Activated T-cell treated with anti-CD3 and anti-CD28 coated beads, Interleukin-2, amount 50 U/mL, for 72 hours (primary cell): Measurements from ENCODE around the gene PDZD2. TPM values are rescaled to one million over a fixed set of nuclear protein-coding genes. Genes with fewer than 3 reads are reported as not detected.
"Not testable (repeated sequence)": the region's sequence is repeated elsewhere in the genome, so short reads cannot be mapped to it uniquely, and the experiment has no call there.

Source experiments
- ATAC-seq, 2 donors: fragments of 150-1000 bp; cut with Tn5 transposase; replicated peaks in 1 of 2; 2 replicates each; pipeline ENCODE4 v1.10.0; 2021; ENCODE audit warnings: moderate library complexity in 2 of 2, mild to moderate bottlenecking in 1 of 2
- DNase-seq, 2 donors: peaks; one replicate each; pipeline ENCODE4 v3.0.0; 2021 to 2022; ENCODE audit warnings: mixed read lengths in 1 of 2
- H3K27ac Mint-ChIP-seq: one replicate; pipeline ENCODE4 v1.8.0; 2022; ENCODE audit warnings: mild to moderate bottlenecking, moderate library complexity, mixed read lengths
- H3K27me3 Mint-ChIP-seq: one replicate; pipeline ENCODE4 v1.8.0; 2022; ENCODE audit warnings: low read depth, mixed read lengths
- H3K36me3 Mint-ChIP-seq, 2 donors: one replicate each; pipeline ENCODE4 v1.8.0; 2022; ENCODE audit warnings: mixed read lengths in 2 of 2, mild to moderate bottlenecking in 1 of 2; ENCODE audit not compliant: insufficient read depth in 2 of 2
- H3K4me1 Mint-ChIP-seq: one replicate; pipeline ENCODE4 v1.8.0; 2022; ENCODE audit warnings: low read depth, mixed read lengths
- H3K4me3 Mint-ChIP-seq, 2 donors: one replicate each; pipeline ENCODE4 v1.8.0; 2022; ENCODE audit warnings: mild to moderate bottlenecking in 2 of 2, mixed read lengths in 2 of 2, moderate library complexity in 2 of 2
- H3K9me3 Mint-ChIP-seq, 2 donors: one replicate each; pipeline ENCODE4 v1.8.0; 2022; ENCODE audit warnings: mixed read lengths in 2 of 2
- total RNA-seq, 2 donors: library from RNA; stranded (reverse); gene quantifications; one replicate each; pipeline ENCODE4 v1.2.3, GENCODE V29; 2022

PDZD2 gene
- total RNA-seq, 2 donors from 2014 or later, result 0.02 TPM; not detected in 1

GRCh38 chr5:31678180-31678579, 39.2 kb downstream of the PDZD2 start:
- Mint-ChIP-seq H3K27ac (no peak overlapping the region), H3K4me3 (no peak overlapping the region), H3K9me3 (peaks cover 1 to 2% of the 10 kb centered on the region in 2 donors), H3K4me1 (no peaks in the 10 kb centered on the region), H3K27me3 (peaks cover 7% of the 10 kb centered on the region), H3K36me3 (no peaks in the 10 kb centered on the region)
- ATAC-seq (no peak), DNase-seq (no peak)

GRCh38 chr5:31680528-31680927, 41.6 kb downstream of the PDZD2 start:
- DNase-seq (no peak), ATAC-seq (no peak)
- H3K9me3 Mint-ChIP-seq, result no peaks in the 10 kb centered on the region
- no peaks in the 10 kb centered on the region for H3K36me3 Mint-ChIP-seq
- H3K4me3 Mint-ChIP-seq, result no peak overlapping the region
- no peaks in the 10 kb centered on the region for H3K4me1 Mint-ChIP-seq
- no peak overlapping the region for H3K27ac Mint-ChIP-seq
- H3K27me3 Mint-ChIP-seq, result peaks cover 16% of the 10 kb centered on the region

- no peak overlapping the region for H3K4me3 Mint-ChIP-seq
- H3K4me1 Mint-ChIP-seq, result no peaks in the 10 kb centered on the region
- DNase-seq (no peak), ATAC-seq (no peak)
- H3K27ac Mint-ChIP-seq, result no peak overlapping the region
- no peaks in the 10 kb centered on the region for H3K9me3 Mint-ChIP-seq
- H3K27me3 Mint-ChIP-seq, result peaks cover 16% of the 10 kb centered on the region
- no peaks in the 10 kb centered on the region for H3K36me3 Mint-ChIP-seq
Measured at GRCh38 chr5:31682025-31682424, 43.1 kb downstream of the PDZD2 start.

- H3K4me3 Mint-ChIP-seq, result no peak overlapping the region
- H3K27me3 Mint-ChIP-seq, result peaks cover 16% of the 10 kb centered on the region
- H3K9me3 Mint-ChIP-seq, result no peaks in the 10 kb centered on the region
- no peaks in the 10 kb centered on the region for H3K36me3 Mint-ChIP-seq
- H3K27ac Mint-ChIP-seq, result no peak overlapping the region
- no peaks in the 10 kb centered on the region for H3K4me1 Mint-ChIP-seq
- ATAC-seq, result no peak
- no peak for DNase-seq
Measured at GRCh38 chr5:31682851-31683250, 43.9 kb downstream of the PDZD2 start.

GRCh38 chr5:31688515-31689092, 49.7 kb downstream of the PDZD2 start:
- H3K9me3 Mint-ChIP-seq, result no peaks in the 10 kb centered on the region
- H3K27ac Mint-ChIP-seq, result no peak overlapping the region
- no peak overlapping the region for H3K4me3 Mint-ChIP-seq
- no peaks in the 10 kb centered on the region for H3K36me3 Mint-ChIP-seq
- no peak for DNase-seq
- no peaks in the 10 kb centered on the region for H3K4me1 Mint-ChIP-seq
- peaks cover 10% of the 10 kb centered on the region for H3K27me3 Mint-ChIP-seq
- no peak for ATAC-seq

- not testable (repeated sequence) for H3K27me3 Mint-ChIP-seq, H3K36me3 Mint-ChIP-seq, H3K4me1 Mint-ChIP-seq, ATAC-seq, DNase-seq, H3K9me3 Mint-ChIP-seq, H3K27ac Mint-ChIP-seq, H3K4me3 Mint-ChIP-seq
Measured at GRCh38 chr5:31691408-31691807, 52.5 kb downstream of the PDZD2 start.

GRCh38 chr5:31692561-31693221, 53.8 kb downstream of the PDZD2 start:
- no peaks in the 10 kb centered on the region for H3K36me3 Mint-ChIP-seq

GRCh38 chr5:31698673-31699072, 59.7 kb downstream of the PDZD2 start:
- Mint-ChIP-seq H3K4me1 (no peaks in the 10 kb centered on the region), H3K27ac (no peak overlapping the region), H3K4me3 (no peak overlapping the region)

More at GRCh38 chr5:31692561-31693221, 53.8 kb downstream of the PDZD2 start:
- no peak for DNase-seq
- Mint-ChIP-seq H3K4me1 (no peaks in the 10 kb centered on the region), H3K4me3 (no peak overlapping the region), H3K27me3 (no peaks in the 10 kb centered on the region), H3K9me3 (no peaks in the 10 kb centered on the region), H3K27ac (no peak overlapping the region)
- ATAC-seq, result no peak

GRCh38 chr5:31701642-31702299, 62.8 kb downstream of the PDZD2 start:
- Mint-ChIP-seq H3K36me3 (no peaks in the 10 kb centered on the region), H3K27ac (no peak overlapping the region), H3K4me1 (no peaks in the 10 kb centered on the region), H3K27me3 (peaks cover 4% of the 10 kb centered on the region), H3K9me3 (no peaks in the 10 kb centered on the region), H3K4me3 (no peak overlapping the region)
- DNase-seq (no peak), ATAC-seq (no peak)

More at GRCh38 chr5:31698673-31699072, 59.7 kb downstream of the PDZD2 start:
- no peaks in the 10 kb centered on the region for H3K27me3 Mint-ChIP-seq
- no peaks in the 10 kb centered on the region for H3K36me3 Mint-ChIP-seq
- ATAC-seq (no peak), DNase-seq (no peak)
- no peaks in the 10 kb centered on the region for H3K9me3 Mint-ChIP-seq

GRCh38 chr5:31702712-31703111, 63.8 kb downstream of the PDZD2 start:
- ATAC-seq (no peak), DNase-seq (no peak)
- Mint-ChIP-seq H3K9me3 (no peaks in the 10 kb centered on the region), H3K27ac (no peak overlapping the region), H3K4me1 (no peaks in the 10 kb centered on the region), H3K4me3 (no peak overlapping the region), H3K36me3 (no peaks in the 10 kb centered on the region), H3K27me3 (peaks cover 4% of the 10 kb centered on the region)

GRCh38 chr5:31703757-31704156, 64.8 kb downstream of the PDZD2 start:
- Mint-ChIP-seq H3K36me3 (no peaks in the 10 kb centered on the region), H3K27ac (no peak overlapping the region), H3K4me1 (no peaks in the 10 kb centered on the region), H3K27me3 (peaks cover 4% of the 10 kb centered on the region), H3K4me3 (no peak overlapping the region), H3K9me3 (no peaks in the 10 kb centered on the region)
- ATAC-seq, result no peak
- no peak for DNase-seq

- no peak for DNase-seq
- no peaks in the 10 kb centered on the region for H3K4me1 Mint-ChIP-seq
- no peak for ATAC-seq
Measured at GRCh38 chr5:31706186-31706585, 67.3 kb downstream of the PDZD2 start.

GRCh38 chr5:31707329-31707728, 68.4 kb downstream of the PDZD2 start:
- no peaks in the 10 kb centered on the region for H3K36me3 Mint-ChIP-seq
- DNase-seq (no peak), ATAC-seq (no peak)
- peaks cover 4% of the 10 kb centered on the region for H3K27me3 Mint-ChIP-seq
- no peak overlapping the region for H3K27ac Mint-ChIP-seq
- H3K9me3 Mint-ChIP-seq, result no peaks in the 10 kb centered on the region
- H3K4me3 Mint-ChIP-seq, result no peak overlapping the region
- no peaks in the 10 kb centered on the region for H3K4me1 Mint-ChIP-seq

More at GRCh38 chr5:31706186-31706585, 67.3 kb downstream of the PDZD2 start:
- Mint-ChIP-seq H3K27ac (no peak overlapping the region), H3K27me3 (peaks cover 4% of the 10 kb centered on the region), H3K9me3 (no peaks in the 10 kb centered on the region), H3K4me3 (no peak overlapping the region), H3K36me3 (no peaks in the 10 kb centered on the region)
